LNCAP (cell line): ENCODE data around the gene DENND4A.

ENCODE experiments used
- TF ChIP-seq, protein P1 (sequence below): fragments of 450-650 bp; IDR thresholded peaks from 2 replicates; pipeline ENCODE4 v1.5.1; 2017; ENCODE audit warnings: mild to moderate bottlenecking

Gene DENND4A

GRCh38 chr15:65812916-65813315, 20.8 kb upstream of the DENND4A start:
- TF ChIP-seq, protein P1, sequence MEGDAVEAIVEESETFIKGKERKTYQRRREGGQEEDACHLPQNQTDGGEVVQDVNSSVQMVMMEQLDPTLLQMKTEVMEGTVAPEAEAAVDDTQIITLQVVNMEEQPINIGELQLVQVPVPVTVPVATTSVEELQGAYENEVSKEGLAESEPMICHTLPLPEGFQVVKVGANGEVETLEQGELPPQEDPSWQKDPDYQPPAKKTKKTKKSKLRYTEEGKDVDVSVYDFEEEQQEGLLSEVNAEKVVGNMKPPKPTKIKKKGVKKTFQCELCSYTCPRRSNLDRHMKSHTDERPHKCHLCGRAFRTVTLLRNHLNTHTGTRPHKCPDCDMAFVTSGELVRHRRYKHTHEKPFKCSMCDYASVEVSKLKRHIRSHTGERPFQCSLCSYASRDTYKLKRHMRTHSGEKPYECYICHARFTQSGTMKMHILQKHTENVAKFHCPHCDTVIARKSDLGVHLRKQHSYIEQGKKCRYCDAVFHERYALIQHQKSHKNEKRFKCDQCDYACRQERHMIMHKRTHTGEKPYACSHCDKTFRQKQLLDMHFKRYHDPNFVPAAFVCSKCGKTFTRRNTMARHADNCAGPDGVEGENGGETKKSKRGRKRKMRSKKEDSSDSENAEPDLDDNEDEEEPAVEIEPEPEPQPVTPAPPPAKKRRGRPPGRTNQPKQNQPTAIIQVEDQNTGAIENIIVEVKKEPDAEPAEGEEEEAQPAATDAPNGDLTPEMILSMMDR = no peak

GRCh38 chr15:65812467-65812866, 20.4 kb upstream of the DENND4A start:
- TF ChIP-seq, protein P1 = no peak

DNA sequence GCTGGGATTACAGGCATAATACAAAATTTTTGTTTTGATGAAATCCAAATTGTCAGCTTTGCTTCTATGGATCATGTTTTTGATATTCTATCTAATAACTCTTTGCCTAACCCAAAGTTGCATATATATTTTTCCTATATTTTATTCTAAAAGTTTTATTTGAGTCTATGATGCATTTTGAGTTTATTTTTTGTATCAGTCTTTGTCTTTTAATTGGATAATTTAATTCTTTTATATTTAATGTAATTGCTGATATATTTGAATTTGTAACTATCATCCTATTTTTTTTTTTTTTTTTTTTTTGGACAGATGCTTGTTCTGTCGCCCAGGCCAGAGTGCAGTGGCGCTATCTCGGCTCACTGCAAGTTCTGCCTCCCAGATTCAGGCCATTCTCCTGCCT, 19.7 kb upstream of the DENND4A start:
- TF ChIP-seq, protein P1 = no peak

GRCh38 chr15:65806397-65806796, 14.3 kb upstream of the DENND4A start:
- TF ChIP-seq, protein P1 = no peak

DNA sequence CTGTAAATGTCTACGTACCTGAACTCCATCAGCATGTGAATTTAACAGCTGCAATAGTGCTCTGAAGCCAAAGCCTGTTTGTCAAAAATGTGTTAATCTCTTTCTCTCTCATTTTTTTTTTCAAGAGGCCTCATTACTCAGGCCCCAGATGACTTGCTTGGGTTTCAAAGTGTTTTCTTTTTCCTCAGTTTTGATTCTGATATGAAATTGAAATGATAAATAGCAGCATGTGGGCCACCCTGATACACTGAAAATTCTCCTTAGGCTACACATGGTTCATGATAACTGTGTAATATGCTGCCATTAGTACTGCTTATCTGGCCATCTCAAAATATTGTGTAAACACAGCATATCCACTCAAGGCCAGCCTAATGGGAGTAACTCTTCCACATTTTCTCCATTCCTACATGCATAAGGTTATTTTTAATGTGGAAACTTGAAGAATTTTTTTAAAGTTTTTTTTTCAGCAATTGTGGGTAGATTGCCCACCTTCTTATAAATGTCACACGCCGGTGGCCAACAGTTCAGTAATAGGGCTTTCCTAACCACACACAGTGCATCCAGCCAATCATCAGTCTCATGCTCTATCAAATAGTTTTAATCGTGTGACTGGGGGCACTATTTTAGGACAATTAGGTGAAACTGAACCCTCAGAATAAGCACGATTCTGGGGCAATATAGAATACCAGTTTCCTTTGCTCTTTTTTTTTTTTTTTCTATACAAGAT, 13.1 kb upstream of the DENND4A start:
- TF ChIP-seq, protein P1 = no peak

- TF ChIP-seq, protein P1 = no peak
Measured at GRCh38 chr15:65804252-65804931, 12.3 kb upstream of the DENND4A start.

GRCh38 chr15:65801229-65801805, 9.2 kb upstream of the DENND4A start:
- TF ChIP-seq, protein P1 = no peak
